Measurements from ENCODE around the gene IFI27. TPM values are rescaled to one million over a fixed set of nuclear protein-coding genes. Genes with fewer than 3 reads are reported as not detected.

IFI27 gene
- total RNA-seq, 1 donor from 2014 or later, result under 0.01 TPM

- no peak for DNase-seq (ENCODE audit: low read depth)
- Histone ChIP-seq H3K27me3 (ENCODE audit: control insufficient read depth, insufficient read depth, low read length) (peaks cover 7% of the 10 kb centered on the region), H3K36me3 (ENCODE audit: control insufficient read depth, insufficient read depth, low read length) (no peaks in the 10 kb centered on the region), H3K4me3 (ENCODE audit: low read depth, low read length) (no peak overlapping the region)
- TF ChIP-seq CTCF (IDR thresholded peaks at IDR 0.05; ENCODE audit: insufficient read depth, low read length, poor library complexity, severe bottlenecking), result no peak
Observed at GRCh38 chr14:94113908-94114588, 3.5 kb downstream of the IFI27 start.

- peaks cover 7% of the 10 kb centered on the region for H3K27me3 ChIP-seq (ENCODE audit: control insufficient read depth, insufficient read depth, low read length)
- H3K36me3 ChIP-seq (ENCODE audit: control insufficient read depth, insufficient read depth, low read length), result no peaks in the 10 kb centered on the region
- no peak overlapping the region for H3K4me3 ChIP-seq (ENCODE audit: low read depth, low read length)
- DNase-seq (ENCODE audit: low read depth), result no peak
- no peak for TF ChIP-seq CTCF (IDR thresholded peaks at IDR 0.05; ENCODE audit: insufficient read depth, low read length, poor library complexity, severe bottlenecking)
Observed at GRCh38 chr14:94114589-94115057, 4.1 kb downstream of the IFI27 start.

- Histone ChIP-seq H3K27me3 (ENCODE audit: control insufficient read depth, insufficient read depth, low read length) (peaks cover 7% of the 10 kb centered on the region), H3K36me3 (ENCODE audit: control insufficient read depth, insufficient read depth, low read length) (no peaks in the 10 kb centered on the region), H3K4me3 (ENCODE audit: low read depth, low read length) (no peak overlapping the region)
- no peak for TF ChIP-seq CTCF (IDR thresholded peaks at IDR 0.05; ENCODE audit: insufficient read depth, low read length, poor library complexity, severe bottlenecking)
- DNase-seq (ENCODE audit: low read depth), result no peak
Observed at GRCh38 chr14:94115058-94115591, 4.6 kb downstream of the IFI27 start.

GRCh38 chr14:94115631-94116030 is 5.1 kb downstream of the IFI27 start:
- DNase-seq (ENCODE audit: low read depth), result no peak
- TF ChIP-seq CTCF (IDR thresholded peaks at IDR 0.05; ENCODE audit: insufficient read depth, low read length, poor library complexity, severe bottlenecking), result no peak
- no peak overlapping the region for H3K4me3 ChIP-seq (ENCODE audit: low read depth, low read length)
- no peaks in the 10 kb centered on the region for H3K36me3 ChIP-seq (ENCODE audit: control insufficient read depth, insufficient read depth, low read length)
- H3K27me3 ChIP-seq (ENCODE audit: control insufficient read depth, insufficient read depth, low read length), result peaks cover 7% of the 10 kb centered on the region

GRCh38 chr14:94116701-94117100 is 6.2 kb downstream of the IFI27 start:
- no peaks in the 10 kb centered on the region for H3K36me3 ChIP-seq (ENCODE audit: control insufficient read depth, insufficient read depth, low read length)
- no peak overlapping the region for H3K4me3 ChIP-seq (ENCODE audit: low read depth, low read length)
- DNase-seq (ENCODE audit: low read depth), result no peak
- H3K27me3 ChIP-seq (ENCODE audit: control insufficient read depth, insufficient read depth, low read length), result peaks cover 9% of the 10 kb centered on the region
- no peak for TF ChIP-seq CTCF (IDR thresholded peaks at IDR 0.05; ENCODE audit: insufficient read depth, low read length, poor library complexity, severe bottlenecking)

GRCh38 chr14:94117856-94118255 is 7.3 kb downstream of the IFI27 start:
- no peak for DNase-seq (ENCODE audit: low read depth)
- no peak for TF ChIP-seq CTCF (IDR thresholded peaks at IDR 0.05; ENCODE audit: insufficient read depth, low read length, poor library complexity, severe bottlenecking)
- Histone ChIP-seq H3K4me3 (ENCODE audit: low read depth, low read length) (no peak overlapping the region), H3K27me3 (ENCODE audit: control insufficient read depth, insufficient read depth, low read length) (peaks cover 9% of the 10 kb centered on the region), H3K36me3 (ENCODE audit: control insufficient read depth, insufficient read depth, low read length) (no peaks in the 10 kb centered on the region)

Data from kidney epithelial cell (primary cell).